NCI-H748 (cell line): ENCODE measurements around the gene TOMM70.
"Not testable (repeated sequence)": the region's sequence is repeated elsewhere in the genome, so short reads cannot be mapped to it uniquely, and the experiment has no call there.

Source experiments
- DNase-seq: peaks from one replicate; lab custom pipeline; 2025; ENCODE audit not compliant: unreplicated experiment; lab: John Stamatoyannopoulos, UW

TOMM70 gene

DNA sequence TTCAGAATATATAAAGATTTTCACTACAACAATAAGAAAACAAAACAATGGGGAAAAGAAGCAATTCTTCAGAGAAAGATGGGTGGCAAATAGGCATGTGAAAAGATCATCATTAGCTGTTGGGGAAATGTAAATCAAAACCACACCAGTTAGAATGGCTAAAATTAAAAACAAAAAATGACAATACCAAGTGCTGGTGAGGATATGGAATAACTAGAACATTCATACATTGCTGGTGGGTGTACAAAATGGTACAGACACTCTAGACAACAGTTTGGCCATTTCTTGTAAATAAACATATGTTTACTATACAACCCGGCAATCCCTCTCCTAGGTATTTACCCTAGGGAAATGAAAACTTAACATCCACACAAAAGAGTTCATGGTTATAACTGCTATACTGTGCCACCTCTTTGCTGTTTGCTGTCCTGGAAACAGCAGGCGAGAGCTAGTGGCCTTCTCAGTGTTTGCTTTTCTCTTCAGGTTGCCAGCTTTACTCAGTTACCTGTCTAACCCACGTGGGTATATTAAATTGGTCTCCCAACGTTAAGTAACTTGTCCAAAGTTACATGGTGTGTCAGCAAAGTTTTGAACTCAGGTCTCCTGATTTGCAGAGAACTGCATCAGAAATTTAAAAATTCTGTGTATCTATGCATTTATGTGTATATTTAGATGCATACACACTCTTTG is 70.9 kb downstream of the TOMM70 start:
- DNase-seq = no peak

DNA sequence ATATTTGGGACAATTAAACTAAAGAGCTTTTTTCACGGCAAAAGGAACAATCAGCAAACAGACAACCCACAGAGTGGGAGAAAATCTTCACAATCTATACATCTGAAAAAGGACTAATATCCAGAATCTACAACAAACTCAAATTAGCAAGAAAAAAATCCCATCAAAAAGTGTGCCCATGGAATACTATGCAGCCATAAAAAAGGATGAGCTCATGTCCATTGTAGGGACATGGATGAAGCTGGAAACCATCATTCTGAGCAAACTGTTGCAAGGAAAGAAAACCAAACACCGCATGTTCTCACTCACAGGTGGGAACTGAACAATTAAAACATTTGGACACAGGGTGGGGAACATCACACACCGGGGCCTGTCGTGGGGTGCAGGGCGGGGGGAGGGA is 73.5 kb downstream of the TOMM70 start:
- DNase-seq = not testable (repeated sequence)

DNA sequence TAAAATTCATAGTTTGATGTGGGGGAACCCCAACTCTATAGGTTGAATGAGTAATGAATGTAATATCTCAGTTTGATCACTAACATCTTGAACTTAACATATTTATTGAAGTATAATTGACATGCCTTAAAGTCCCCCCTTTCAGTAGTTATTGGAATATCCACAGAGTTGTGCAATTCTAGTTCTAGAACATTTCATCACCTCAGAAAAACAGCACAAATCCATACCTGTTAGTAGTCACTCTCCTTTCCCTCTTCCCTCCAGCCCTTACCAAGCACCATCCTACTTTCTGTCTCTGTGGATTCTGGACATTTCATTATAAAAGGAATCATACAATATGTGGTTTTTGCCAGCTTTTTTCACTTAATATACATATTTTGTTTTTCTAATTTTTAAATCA is 75.1 kb downstream of the TOMM70 start:
- DNase-seq = no peak

GRCh38 chr3:100324044-100324443 is 76.8 kb downstream of the TOMM70 start:
- no peak for DNase-seq

DNA sequence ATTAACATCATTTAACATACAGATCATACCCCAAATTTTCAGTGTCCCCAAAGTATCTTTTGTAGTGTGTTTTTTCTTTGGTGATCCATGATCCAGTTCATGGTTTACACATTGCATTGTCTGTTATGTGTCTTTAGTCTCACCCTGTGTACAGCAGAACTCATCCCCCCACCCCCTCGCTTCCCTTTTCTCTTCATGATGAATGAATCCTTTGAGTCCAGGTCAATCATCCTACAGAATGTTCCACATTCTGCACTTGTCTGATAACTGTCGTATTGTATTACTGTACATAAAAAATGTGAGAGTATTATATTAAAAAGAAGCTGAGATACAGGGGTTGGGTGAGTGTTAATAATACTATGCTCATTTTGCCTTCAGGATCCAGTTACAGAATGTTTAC is 80.9 kb downstream of the TOMM70 start:
- DNase-seq = no peak

DNA sequence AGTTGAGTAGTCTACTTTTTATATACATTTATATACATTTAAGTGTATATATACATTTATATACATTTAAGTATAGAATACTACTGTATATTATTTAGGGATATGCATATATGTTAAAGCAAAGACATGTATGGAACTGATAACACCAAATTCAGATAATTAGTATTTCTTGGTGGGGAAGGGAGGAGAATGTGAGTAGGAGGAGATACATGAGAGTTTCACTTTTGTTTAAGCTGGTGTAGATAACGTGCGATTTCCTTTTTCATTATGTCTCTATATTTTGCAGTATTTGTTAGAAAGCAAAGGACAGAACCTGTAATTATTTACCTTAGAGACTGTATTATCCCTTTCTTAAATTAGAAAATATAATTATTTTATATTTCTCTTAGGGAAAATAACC is 83.0 kb downstream of the TOMM70 start:
- no peak for DNase-seq

GRCh38 chr3:100316641-100317069 is 84.2 kb downstream of the TOMM70 start:
- DNase-seq = peak; percentile 24
